A673 (cell line): ENCODE data around the gene SMOC1. TPM values are rescaled to one million over a fixed set of nuclear protein-coding genes. Genes with fewer than 3 reads are reported as not detected.

ENCODE experiments used
- BruUV-seq: library from RNA; stranded (reverse); fragments of 400-500 nt; replicated peaks from 2 replicates; lab custom pipeline; 2021; lab: Mats Ljungman, UMichigan
- CTCF ChIA-PET: fragments of 300-600 bp; sonication (Branson Sonifier 250); formaldehyde crosslinking; loops from one replicate; lab custom pipeline; 2022; ENCODE audit warnings: antibody characterized with exemption; lab: Charles Lee
- POLR2A ChIA-PET: fragments of 300-600 bp; sonication (Branson Sonifier 250); formaldehyde crosslinking; loops from one replicate; lab custom pipeline; 2022; ENCODE audit warnings: antibody characterized with exemption; ENCODE audit not compliant: low non-redundant PET; lab: Charles Lee
- DNase-seq: peaks from one replicate; pipeline ENCODE4 v3.0.0-alpha.2; 2015; ENCODE audit warnings: low spot score
- H3K27ac ChIP-seq: fragments of 200-600 bp; sonication (generic); 2 replicates; pipeline ENCODE4 v1.5.1; 2016; ENCODE audit warnings: mixed run types, low read depth, mild to moderate bottlenecking, mixed read lengths, antibody characterized with exemption, low read length; ENCODE audit not compliant: poor library complexity, severe bottlenecking
- H3K27me3 ChIP-seq: fragments of 200-600 bp; sonication (generic); replicated peaks from 2 replicates; pipeline ENCODE4 v1.6.1; 2017; ENCODE audit warnings: mixed run types, low read depth, mild to moderate bottlenecking, mixed read lengths, antibody characterized with exemption, low read length; ENCODE audit not compliant: insufficient read depth, poor library complexity
- H3K36me3 ChIP-seq: fragments of 200-600 bp; sonication (generic); 2 replicates; pipeline ENCODE4 v1.6.1; 2016; ENCODE audit warnings: mixed run types, mild to moderate bottlenecking, mixed read lengths, antibody characterized with exemption, low read length; ENCODE audit not compliant: insufficient read depth, poor library complexity, severe bottlenecking
- H3K4me1 ChIP-seq: fragments of 200-600 bp; sonication (generic); 2 replicates; pipeline ENCODE4 v1.6.1; 2017; ENCODE audit warnings: mixed run types, mild to moderate bottlenecking, mixed read lengths, antibody characterized with exemption, low read length; ENCODE audit not compliant: insufficient read depth, poor library complexity, severe bottlenecking
- H3K4me3 ChIP-seq: fragments of 200-600 bp; sonication (generic); 2 replicates; pipeline ENCODE4 v1.5.1; 2016; ENCODE audit warnings: low read depth, mixed run types, mild to moderate bottlenecking, mixed read lengths, low read length; ENCODE audit not compliant: poor library complexity, severe bottlenecking
- H3K9me3 ChIP-seq: fragments of 200-600 bp; sonication (generic); 2 replicates; pipeline ENCODE4 v1.6.1; 2016; ENCODE audit warnings: mixed run types, low read depth, mild to moderate bottlenecking, mixed read lengths, antibody characterized with exemption, low read length; ENCODE audit not compliant: poor library complexity, severe bottlenecking
- EZH2 ChIP-seq: fragments of 200-600 bp; sonication (generic); IDR thresholded peaks from 2 replicates; pipeline ENCODE4 v1.6.1; 2017; ENCODE audit warnings: borderline replicate concordance, low read depth, mild to moderate bottlenecking, mixed read lengths, antibody characterized with exemption, low read length; ENCODE audit not compliant: poor library complexity, severe bottlenecking
- intact Hi-C: fragments of 100-400 bp; cut with micrococcal nuclease; formaldehyde crosslinking; loops from one replicate; pipeline ENCODE4 v1.10.0; 2022; ENCODE audit not compliant: unreplicated experiment
- total RNA-seq: library from RNA; stranded (reverse); gene quantifications from 2 replicates; pipeline ENCODE4 v1.2.3, GENCODE V29; 2021
- TF ChIP-seq, protein P1 (sequence below): fragments of 300-800, 200-600 bp; sonication (generic); conservative IDR thresholded peaks from 2 replicates; pipeline ENCODE4 v1.5.1; 2017; ENCODE audit warnings: low read depth, mild to moderate bottlenecking, antibody characterized with exemption, low read length, moderate library complexity, mixed read lengths

The SMOC1 gene
- total RNA-seq, 1 experiment from 2014 or later: not detected

DNA sequence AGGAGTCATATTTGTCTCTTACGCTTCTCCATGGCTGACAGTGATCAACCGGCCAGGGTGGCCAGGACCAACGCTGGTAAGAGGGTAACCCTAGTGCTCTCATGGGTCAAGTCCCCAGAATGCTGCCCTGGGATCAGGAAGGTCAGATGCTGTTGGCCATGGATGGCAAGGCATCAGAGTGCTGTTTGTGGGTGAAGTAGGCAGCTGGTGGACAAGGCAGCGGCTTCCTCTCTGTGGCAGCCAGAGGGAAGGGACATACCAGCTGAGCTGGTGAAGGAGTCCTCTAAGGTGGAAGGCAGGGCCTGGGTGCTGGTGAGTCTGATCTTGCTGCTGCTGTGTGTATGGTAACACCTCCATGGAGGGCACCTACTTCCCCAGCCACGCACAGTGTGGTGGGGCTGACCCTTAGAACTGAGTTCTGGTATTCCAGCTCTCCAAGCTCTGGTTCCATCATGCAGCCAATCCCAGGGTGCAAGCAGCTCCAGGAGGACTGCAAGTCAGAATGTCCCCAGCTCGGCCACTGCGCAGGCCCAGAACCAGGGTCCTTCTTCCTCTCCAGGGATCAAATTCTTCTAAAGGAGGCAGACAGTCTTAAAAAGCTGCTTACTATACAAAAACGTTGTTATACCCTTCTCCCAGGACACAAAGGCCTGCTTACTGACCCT, 13.4 kb upstream of the SMOC1 start:
- intact Hi-C loops: no loop called here
- Histone ChIP-seq H3K27me3 (peaks cover 14% of the 10 kb centered on the region), H3K4me3 (no peak overlapping the region), H3K4me1 (no peaks in the 10 kb centered on the region), H3K36me3 (no peaks in the 10 kb centered on the region), H3K9me3 (no peaks in the 10 kb centered on the region), H3K27ac (no peak overlapping the region)
- no peak for TF ChIP-seq EZH2
- TF ChIP-seq, protein P1, sequence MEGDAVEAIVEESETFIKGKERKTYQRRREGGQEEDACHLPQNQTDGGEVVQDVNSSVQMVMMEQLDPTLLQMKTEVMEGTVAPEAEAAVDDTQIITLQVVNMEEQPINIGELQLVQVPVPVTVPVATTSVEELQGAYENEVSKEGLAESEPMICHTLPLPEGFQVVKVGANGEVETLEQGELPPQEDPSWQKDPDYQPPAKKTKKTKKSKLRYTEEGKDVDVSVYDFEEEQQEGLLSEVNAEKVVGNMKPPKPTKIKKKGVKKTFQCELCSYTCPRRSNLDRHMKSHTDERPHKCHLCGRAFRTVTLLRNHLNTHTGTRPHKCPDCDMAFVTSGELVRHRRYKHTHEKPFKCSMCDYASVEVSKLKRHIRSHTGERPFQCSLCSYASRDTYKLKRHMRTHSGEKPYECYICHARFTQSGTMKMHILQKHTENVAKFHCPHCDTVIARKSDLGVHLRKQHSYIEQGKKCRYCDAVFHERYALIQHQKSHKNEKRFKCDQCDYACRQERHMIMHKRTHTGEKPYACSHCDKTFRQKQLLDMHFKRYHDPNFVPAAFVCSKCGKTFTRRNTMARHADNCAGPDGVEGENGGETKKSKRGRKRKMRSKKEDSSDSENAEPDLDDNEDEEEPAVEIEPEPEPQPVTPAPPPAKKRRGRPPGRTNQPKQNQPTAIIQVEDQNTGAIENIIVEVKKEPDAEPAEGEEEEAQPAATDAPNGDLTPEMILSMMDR: no peak
- ChIA-PET POLR2A (no interaction called here), CTCF (no interaction called here)
- no peak for DNase-seq
- BruUV-seq: no TSS peak

DNA sequence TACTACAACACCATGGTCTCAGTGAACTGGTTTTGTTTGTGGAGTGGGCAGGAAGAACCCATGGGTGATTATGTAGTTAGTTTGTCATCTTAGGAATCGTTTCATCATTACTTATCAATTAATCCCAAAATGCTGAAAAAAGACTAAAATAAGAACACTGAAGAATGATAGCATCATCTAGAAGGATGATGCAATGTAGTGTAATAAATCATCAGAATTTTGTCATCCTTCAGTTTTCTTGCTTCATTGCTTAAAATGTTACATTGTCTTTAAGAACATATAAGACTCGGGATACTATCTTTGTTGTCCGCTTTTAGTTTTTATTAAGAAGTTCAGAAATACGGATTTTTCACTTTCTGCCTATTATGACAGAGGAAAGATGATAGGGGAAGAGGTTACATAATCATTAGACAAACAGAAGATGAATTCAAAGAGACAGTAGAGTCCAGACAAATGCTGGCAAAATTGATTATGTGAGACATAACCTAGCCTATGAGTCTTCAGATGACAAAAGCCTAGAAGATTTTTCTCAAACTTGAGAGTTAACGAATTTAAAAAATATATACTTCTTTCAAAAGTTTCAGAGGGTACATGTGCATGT, 10.8 kb upstream of the SMOC1 start:
- H3K4me3 ChIP-seq: no peak overlapping the region
- intact Hi-C loops: no loop called here
- no peaks in the 10 kb centered on the region for H3K36me3 ChIP-seq
- no peaks in the 10 kb centered on the region for H3K9me3 ChIP-seq
- ChIA-PET CTCF (no interaction called here), POLR2A (no interaction called here)
- H3K27ac ChIP-seq: no peak overlapping the region
- H3K27me3 ChIP-seq: peaks cover 21% of the 10 kb centered on the region
- no peak for DNase-seq
- no TSS peak for BruUV-seq
- H3K4me1 ChIP-seq: no peaks in the 10 kb centered on the region
- TF ChIP-seq EZH2: no peak
- TF ChIP-seq, protein P1: no peak

DNA sequence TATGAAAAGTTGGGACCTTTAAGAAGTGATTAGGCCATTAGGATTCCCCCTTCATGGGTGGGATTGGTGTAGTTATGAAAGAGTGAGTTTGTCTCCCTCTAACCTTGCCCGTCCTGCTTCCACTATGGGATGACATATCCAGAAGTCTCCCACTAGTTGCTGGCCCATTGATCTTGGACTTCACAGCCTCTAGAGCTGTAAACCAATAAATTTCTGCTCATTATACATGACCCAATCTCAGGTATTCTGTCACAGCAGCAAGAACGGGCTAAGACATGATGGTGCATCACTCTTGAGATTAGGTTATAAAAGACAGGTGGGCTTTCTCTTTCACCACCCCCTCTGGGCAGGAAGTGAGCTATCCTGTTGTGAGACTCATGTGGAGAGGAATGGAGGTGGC, 8.6 kb upstream of the SMOC1 start:
- no peaks in the 10 kb centered on the region for H3K4me1 ChIP-seq
- ChIA-PET CTCF (no interaction called here), POLR2A (no interaction called here)
- DNase-seq: no peak
- no peak overlapping the region for H3K4me3 ChIP-seq
- H3K36me3 ChIP-seq: no peaks in the 10 kb centered on the region
- TF ChIP-seq EZH2: no peak
- TF ChIP-seq, protein P1: no peak
- BruUV-seq: no TSS peak
- H3K27me3 ChIP-seq: peaks cover 25% of the 10 kb centered on the region
- intact Hi-C loops: no loop called here
- no peak overlapping the region for H3K27ac ChIP-seq
- no peaks in the 10 kb centered on the region for H3K9me3 ChIP-seq
